Fibroblast of the aortic adventitia (primary cell): ENCODE data around the gene MMUT. TPM values are rescaled to one million over a fixed set of nuclear protein-coding genes. Genes with fewer than 3 reads are reported as not detected.

Experiments used
- DNase-seq: peaks from one replicate; pipeline ENCODE4 v3.0.0-alpha.2; 2010; ENCODE audit warnings: low read depth
- H3K4me3 ChIP-seq: 2 replicates; pipeline ENCODE4 v1.5.1; 2011; ENCODE audit warnings: low read depth, mild to moderate bottlenecking, control low read depth, low read length, moderate library complexity
- total RNA-seq: library from RNA; depleted of rRNA; stranded (reverse); fragments of >200 nt; gene quantifications from 2 replicates; pipeline ENCODE4 v1.2.3, GENCODE V29; 2012; ENCODE audit warnings: low replicate concordance
- TF ChIP-seq, protein P1 (sequence below): IDR thresholded peaks from 2 replicates; pipeline ENCODE4 v1.5.1; 2011; ENCODE audit warnings: mild to moderate bottlenecking, low read length, control low read depth, inconsistent platforms; ENCODE audit not compliant: insufficient read depth

MMUT gene
- total RNA-seq, 1 donor, result 27.4 TPM

DNA sequence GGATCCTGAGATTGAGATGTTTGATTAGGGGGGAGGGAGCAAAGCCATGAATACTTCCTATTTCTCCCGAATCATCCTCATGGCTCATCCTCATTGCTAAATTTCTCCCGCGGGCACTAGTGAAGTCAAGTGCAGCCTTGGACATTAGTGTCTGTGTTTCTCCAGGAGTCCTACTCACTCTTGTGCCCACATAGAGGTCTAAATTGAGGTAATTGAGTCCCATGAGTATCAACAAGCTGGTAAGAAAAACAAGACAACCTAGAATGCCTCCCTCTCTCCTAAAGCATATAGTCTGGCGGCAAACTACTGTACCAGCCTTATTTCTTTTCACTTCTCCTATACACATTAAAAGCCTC is 537 bp upstream of the MMUT start:
- DNase-seq, result no peak
- H3K4me3 ChIP-seq, result peak overlapping the region; percentile 83
- TF ChIP-seq, protein P1, sequence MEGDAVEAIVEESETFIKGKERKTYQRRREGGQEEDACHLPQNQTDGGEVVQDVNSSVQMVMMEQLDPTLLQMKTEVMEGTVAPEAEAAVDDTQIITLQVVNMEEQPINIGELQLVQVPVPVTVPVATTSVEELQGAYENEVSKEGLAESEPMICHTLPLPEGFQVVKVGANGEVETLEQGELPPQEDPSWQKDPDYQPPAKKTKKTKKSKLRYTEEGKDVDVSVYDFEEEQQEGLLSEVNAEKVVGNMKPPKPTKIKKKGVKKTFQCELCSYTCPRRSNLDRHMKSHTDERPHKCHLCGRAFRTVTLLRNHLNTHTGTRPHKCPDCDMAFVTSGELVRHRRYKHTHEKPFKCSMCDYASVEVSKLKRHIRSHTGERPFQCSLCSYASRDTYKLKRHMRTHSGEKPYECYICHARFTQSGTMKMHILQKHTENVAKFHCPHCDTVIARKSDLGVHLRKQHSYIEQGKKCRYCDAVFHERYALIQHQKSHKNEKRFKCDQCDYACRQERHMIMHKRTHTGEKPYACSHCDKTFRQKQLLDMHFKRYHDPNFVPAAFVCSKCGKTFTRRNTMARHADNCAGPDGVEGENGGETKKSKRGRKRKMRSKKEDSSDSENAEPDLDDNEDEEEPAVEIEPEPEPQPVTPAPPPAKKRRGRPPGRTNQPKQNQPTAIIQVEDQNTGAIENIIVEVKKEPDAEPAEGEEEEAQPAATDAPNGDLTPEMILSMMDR, result no peak

DNA sequence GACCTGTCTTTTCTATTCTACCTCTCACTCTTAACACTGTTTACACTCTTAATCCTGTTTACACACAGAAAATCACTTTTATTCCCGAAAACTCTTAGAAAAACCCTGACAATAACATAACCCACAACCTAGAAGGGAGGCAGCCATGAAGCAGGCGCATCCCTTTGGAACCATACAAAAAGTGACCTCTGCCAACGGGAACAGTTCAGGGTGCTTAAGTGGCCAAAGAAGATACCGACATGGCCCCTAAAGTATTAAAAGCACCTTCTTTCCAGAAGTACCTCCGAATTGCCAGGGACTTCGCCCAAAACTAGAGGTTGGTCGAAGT is 490 bp downstream of the MMUT start:
- no peak for DNase-seq
- peak overlapping the region; percentile 83 for H3K4me3 ChIP-seq
- TF ChIP-seq, protein P1, result no peak

DNA sequence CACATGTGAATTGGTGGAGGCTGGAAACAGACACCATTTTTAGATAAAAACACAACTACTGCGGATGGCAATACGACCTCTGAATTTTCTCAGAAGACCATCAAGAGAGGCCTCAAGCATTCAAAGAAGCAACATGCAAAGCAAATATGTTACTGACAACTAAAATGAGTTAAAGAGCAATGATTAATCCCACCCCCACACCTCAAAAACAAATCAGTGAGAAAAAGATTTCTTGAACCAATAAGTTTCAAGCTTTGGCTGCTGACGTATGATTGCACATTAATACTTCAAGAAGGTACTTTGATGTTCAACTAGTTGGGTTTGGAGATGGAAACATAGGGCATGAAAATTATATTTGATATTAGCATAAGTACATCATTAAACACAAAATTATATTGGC is 982 bp downstream of the MMUT start:
- TF ChIP-seq, protein P1, result no peak
- peak; percentile 34 for DNase-seq
- peak overlapping the region; percentile 83 for H3K4me3 ChIP-seq

DNA sequence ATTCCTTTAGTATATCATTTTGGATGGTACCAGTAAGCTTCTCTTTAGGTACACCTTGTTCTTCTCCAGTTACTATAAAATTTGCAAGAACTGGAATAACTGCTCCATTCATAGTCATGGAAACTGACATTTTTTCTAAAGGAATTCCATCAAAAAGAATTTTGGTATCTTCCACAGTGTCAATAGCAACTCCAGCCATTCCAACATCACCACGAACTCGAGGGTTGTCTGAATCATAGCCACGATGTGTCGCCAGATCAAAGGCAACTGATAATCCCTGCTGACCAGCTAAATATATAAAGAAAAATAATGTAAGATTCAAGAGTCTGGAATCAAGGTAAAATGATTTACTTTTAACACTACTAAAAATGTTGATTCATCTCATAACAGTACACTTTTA is 5.3 kb downstream of the MMUT start:
- H3K4me3 ChIP-seq, result no peak overlapping the region
- DNase-seq, result no peak
- TF ChIP-seq, protein P1, result no peak

DNA sequence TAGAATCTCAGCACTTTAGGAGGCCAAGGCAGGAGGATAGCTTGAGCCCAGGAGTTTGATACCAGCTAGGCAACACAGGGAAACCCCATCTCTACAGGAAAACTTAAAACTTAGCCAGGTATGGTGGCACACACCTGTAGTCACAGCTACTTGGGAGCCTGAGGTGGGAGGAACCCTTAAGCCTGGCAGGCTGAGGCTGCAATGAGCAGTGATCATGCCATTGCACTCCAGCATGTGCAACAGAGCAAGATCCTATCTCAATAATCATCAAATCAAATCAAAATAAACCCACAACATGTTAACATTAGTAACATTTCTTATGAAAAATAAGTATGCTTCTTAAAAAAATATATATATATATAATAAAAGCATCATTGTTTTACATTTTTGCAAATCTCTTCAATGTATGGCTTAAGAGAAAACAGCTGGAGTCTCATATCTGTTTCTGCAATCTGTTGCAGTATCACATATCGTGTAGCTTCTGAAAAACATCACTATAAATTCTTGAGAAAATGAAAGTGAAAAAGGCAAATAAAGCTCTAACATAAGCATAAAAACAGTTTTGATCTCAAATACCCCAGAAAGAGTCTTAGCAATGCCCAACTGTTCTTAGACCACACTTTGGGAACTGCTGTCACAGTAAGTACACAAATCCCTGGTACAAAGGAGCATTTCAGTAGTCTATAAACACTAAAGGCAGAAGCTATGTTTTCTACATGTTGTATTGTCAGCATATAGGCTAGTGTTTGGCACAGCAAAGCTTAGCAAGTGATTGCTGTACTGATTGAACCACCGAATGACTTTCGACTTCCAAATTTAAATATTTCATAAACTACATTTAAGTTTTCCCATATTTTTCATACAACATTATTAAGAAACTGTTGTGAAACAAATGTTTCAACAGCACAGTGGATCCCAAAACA is 8.0 kb downstream of the MMUT start:
- TF ChIP-seq, protein P1, result no peak
- no peak overlapping the region for H3K4me3 ChIP-seq
- no peak for DNase-seq

DNA sequence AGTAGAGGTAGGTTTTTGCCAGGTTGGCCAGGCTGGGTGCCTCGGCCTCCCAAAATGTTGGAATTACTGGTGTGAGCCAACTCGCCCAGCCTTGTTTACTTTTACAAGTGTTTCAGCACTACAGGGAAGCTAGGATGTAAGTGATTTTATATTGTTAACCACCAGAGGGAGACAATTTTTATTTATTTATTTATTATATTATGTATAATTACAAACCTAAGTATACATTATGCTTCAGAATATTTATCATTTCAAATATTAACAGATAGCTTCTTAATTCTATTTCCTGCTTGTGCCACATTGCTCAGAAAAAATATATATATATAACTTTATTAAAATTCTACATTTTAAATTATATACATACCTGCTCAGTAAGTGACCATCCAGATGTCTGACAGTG is 9.8 kb downstream of the MMUT start:
- H3K4me3 ChIP-seq, result no peak overlapping the region
- TF ChIP-seq, protein P1, result peak; percentile 33
- peak; percentile 10 for DNase-seq

DNA sequence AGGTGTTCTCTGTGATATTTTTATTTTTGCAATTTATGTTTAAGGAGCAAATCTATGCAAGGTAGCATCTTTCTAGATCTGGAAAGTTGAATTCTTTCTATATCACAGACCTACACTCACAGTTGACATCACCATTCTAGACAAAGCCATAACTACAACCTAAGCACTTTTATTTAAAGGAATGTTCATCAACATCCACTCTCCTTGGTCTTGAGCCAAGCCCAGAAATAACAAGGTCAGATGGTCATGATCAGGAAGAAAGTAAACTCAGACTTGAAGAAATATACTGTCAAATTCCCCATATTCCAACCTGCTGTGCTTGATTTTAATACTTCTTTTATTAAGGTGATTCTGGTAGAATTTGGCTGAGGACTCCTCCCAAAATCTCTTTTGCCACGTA is 32.2 kb downstream of the MMUT start:
- DNase-seq, result no peak
- TF ChIP-seq, protein P1, result no peak
- H3K4me3 ChIP-seq, result no peak overlapping the region
